IPS-11a (cell line): ENCODE data around the gene MLN.

ENCODE experiments used
- H3K4me3 ChIP-seq: one replicate; pipeline ENCODE4 v1.5.1; 2013; ENCODE audit warnings: low read depth, low read length, control low read depth

The MLN gene

GRCh38 chr6:33803571-33804053 lies at the start of gene MLN:
MLN (minus strand) TSS chr6:33804003; CDS start chr6:33801163, 2,840 bp downstream.
- H3K4me3 ChIP-seq = no peak within 1 kb of the TSS

- no peak overlapping the region for H3K4me3 ChIP-seq
These were observed 49.2 kb upstream of the MLN start for GRCh38 chr6:33853026-33853425.

- no peak overlapping the region for H3K4me3 ChIP-seq
These were observed 48.2 kb upstream of the MLN start for GRCh38 chr6:33851959-33852358.

- no peak overlapping the region for H3K4me3 ChIP-seq
These were observed 47.2 kb upstream of the MLN start for GRCh38 chr6:33850869-33851541.

- no peak overlapping the region for H3K4me3 ChIP-seq
These were observed 46.5 kb upstream of the MLN start for GRCh38 chr6:33850296-33850695.

- H3K4me3 ChIP-seq = no peak overlapping the region
These were observed 45.8 kb upstream of the MLN start for GRCh38 chr6:33849500-33850075.

GRCh38 chr6:33848484-33848883 lies 44.7 kb upstream of the MLN start:
- no peak overlapping the region for H3K4me3 ChIP-seq

GRCh38 chr6:33847867-33848266 lies 44.1 kb upstream of the MLN start:
- H3K4me3 ChIP-seq = no peak overlapping the region

GRCh38 chr6:33847078-33847477 lies 43.3 kb upstream of the MLN start:
- H3K4me3 ChIP-seq = no peak overlapping the region

- H3K4me3 ChIP-seq = no peak overlapping the region
These were observed 42.4 kb upstream of the MLN start for GRCh38 chr6:33846226-33846625.

- no peak overlapping the region for H3K4me3 ChIP-seq
These were observed 41.4 kb upstream of the MLN start for GRCh38 chr6:33845031-33845745.

GRCh38 chr6:33843131-33844121 lies 39.6 kb upstream of the MLN start:
- no peak overlapping the region for H3K4me3 ChIP-seq

GRCh38 chr6:33841868-33842267 lies 38.1 kb upstream of the MLN start:
- H3K4me3 ChIP-seq = no peak overlapping the region

- H3K4me3 ChIP-seq = no peak overlapping the region
These were observed 37.3 kb upstream of the MLN start for GRCh38 chr6:33841070-33841469.

GRCh38 chr6:33840048-33840926 lies 36.5 kb upstream of the MLN start:
- no peak overlapping the region for H3K4me3 ChIP-seq

- H3K4me3 ChIP-seq = no peak overlapping the region
These were observed 35.7 kb upstream of the MLN start for GRCh38 chr6:33839399-33840047.

GRCh38 chr6:33838983-33839382 lies 35.2 kb upstream of the MLN start:
- H3K4me3 ChIP-seq = no peak overlapping the region

GRCh38 chr6:33837971-33838665 lies 34.3 kb upstream of the MLN start:
- no peak overlapping the region for H3K4me3 ChIP-seq
